ENCODE data around the gene ATP11A.

Gene ATP11A

GRCh38 chr13:112931028-112931934 lies 241.4 kb downstream of the ATP11A start:
- DNase-seq (ENCODE audit: low spot score), result peak; percentile 86

DNA sequence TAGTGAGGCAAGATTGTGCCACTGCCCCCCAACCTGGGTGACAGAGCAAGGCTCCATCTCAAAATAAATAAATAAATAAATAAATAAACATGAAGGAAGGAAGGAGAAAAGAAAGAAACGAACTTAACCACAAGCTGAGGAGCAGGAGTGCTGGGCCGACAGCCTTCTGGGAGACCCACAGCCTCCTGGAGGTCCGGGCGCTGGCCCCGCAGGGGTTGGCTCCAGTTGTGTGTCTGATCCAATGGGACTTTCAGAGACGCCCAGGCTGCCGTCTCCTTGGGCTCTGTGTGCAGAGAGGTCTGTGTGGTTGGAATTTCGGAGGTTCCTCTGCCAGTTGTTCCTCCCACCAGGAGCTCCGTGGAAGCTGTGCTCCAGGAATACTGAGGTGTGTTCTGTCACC lies 243.1 kb downstream of the ATP11A start:
- no peak for DNase-seq (ENCODE audit: low spot score)

GRCh38 chr13:112933649-112934048 lies 243.8 kb downstream of the ATP11A start:
- no peak for DNase-seq (ENCODE audit: low spot score)

GRCh38 chr13:112934078-112934477 lies 244.2 kb downstream of the ATP11A start:
- DNase-seq (ENCODE audit: low spot score), result no peak

Data from AG08395 (cell line).